ENCODE results near the gene OSGIN1.

OSGIN1 gene

GRCh38 chr16:83959656-83960434 is 6.8 kb downstream of the OSGIN1 start:
- DNase-seq: no peak

- no peak for DNase-seq
These were observed 7.6 kb downstream of the OSGIN1 start for GRCh38 chr16:83960521-83961249.

GRCh38 chr16:83961591-83961990 is 8.6 kb downstream of the OSGIN1 start:
- no peak for DNase-seq

GRCh38 chr16:83963277-83964119 is 10.5 kb downstream of the OSGIN1 start:
- DNase-seq: no peak

DNA sequence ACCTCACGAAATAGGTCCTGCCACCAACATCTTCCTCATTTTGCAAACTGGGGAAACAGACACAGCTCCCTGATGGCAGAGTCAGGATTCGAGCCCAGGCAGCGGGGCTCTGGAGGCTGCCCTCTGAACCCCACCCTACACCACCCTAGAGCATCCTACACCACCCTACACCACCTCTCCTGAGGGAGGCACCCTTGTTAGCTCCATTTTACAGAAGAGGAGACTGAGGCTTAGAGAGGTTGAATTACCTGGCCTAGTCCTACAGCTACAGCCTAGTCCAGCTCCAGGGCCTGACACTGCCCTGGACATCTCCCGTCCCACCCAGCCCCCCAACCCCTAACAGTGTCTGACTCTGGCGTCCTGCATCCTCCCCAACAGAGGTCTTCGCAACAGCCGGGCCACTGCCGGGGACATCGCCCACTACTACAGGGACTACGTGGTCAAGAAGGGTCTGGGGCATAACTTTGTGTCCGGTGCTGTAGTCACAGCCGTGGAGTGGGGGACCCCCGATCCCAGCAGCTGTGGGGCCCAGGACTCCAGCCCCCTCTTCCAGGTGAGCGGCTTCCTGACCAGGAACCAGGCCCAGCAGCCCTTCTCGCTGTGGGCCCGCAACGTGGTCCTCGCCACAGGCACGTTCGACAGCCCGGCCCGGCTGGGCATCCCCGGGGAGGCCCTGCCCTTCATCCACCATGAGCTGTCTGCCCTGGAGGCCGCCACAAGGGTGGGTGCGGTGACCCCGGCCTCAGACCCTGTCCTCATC is 11.8 kb downstream of the OSGIN1 start:
- DNase-seq: no peak

DNA sequence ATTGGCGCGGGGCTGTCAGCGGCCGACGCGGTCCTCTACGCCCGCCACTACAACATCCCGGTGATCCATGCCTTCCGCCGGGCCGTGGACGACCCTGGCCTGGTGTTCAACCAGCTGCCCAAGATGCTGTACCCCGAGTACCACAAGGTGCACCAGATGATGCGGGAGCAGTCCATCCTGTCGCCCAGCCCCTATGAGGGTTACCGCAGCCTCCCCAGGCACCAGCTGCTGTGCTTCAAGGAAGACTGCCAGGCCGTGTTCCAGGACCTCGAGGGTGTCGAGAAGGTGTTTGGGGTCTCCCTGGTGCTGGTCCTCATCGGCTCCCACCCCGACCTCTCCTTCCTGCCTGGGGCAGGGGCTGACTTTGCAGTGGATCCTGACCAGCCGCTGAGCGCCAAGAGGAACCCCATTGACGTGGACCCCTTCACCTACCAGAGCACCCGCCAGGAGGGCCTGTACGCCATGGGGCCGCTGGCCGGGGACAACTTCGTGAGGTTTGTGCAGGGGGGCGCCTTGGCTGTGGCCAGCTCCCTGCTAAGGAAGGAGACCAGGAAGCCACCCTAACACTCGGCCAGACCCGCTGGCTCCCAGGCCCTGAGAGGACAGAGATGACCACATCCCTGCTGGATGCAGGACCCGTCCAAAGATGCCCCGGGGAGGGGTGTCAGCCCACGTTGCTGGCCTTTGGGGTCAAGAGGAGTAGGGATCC is 12.6 kb downstream of the OSGIN1 start:
- no peak for DNase-seq

GRCh38 chr16:83966153-83966696 is 13.2 kb downstream of the OSGIN1 start:
- DNase-seq: no peak

GRCh38 chr16:83967091-83967490 is 14.1 kb downstream of the OSGIN1 start:
- no peak for DNase-seq

GRCh38 chr16:83967838-83968305 is 14.8 kb downstream of the OSGIN1 start, which contains the start of gene NECAB2:
NECAB2 (plus strand) TSS chr16:83968244; CDS start chr16:83968649, 405 bp downstream.
- no peak for DNase-seq

- DNase-seq: no peak
These were observed 15.3 kb downstream of the OSGIN1 start for GRCh38 chr16:83968306-83968851.

DNA sequence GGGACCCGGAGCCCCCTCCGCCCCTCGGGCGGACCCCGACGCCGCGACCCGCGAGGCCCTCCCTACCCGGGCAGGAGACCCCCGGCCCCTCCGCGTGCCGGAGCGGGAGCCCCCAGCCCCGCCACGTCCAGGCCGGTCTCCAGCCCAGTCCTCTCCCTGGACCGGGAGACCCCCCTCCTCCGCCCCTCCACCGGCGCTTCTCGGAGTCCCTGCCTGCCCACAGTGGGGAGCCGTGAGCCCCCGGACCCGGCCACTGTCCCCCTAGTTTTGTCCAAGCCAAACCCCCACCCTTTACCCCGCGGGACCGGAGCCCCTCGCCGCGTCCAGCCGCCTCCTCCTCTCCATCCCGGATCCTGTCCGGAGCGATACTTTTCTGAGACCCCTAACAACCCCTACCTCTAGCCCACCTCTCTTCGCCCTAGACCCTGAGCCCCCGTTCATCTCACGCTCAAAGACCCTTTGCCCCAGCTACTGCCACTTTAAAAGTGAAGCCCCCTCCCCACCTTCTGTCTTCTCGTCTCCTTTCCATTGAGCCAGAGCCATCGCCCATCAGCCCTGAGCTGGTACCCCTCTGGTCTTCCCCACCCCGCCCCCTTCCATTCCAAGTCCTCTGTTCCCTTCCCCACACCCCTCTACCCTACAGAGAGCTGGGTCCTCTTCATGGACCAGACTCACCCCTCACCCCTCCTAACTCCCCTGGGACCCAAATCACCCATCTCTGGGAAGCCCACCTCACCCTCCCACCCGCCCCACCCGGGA is 16.0 kb downstream of the OSGIN1 start:
- DNase-seq: no peak

DNA sequence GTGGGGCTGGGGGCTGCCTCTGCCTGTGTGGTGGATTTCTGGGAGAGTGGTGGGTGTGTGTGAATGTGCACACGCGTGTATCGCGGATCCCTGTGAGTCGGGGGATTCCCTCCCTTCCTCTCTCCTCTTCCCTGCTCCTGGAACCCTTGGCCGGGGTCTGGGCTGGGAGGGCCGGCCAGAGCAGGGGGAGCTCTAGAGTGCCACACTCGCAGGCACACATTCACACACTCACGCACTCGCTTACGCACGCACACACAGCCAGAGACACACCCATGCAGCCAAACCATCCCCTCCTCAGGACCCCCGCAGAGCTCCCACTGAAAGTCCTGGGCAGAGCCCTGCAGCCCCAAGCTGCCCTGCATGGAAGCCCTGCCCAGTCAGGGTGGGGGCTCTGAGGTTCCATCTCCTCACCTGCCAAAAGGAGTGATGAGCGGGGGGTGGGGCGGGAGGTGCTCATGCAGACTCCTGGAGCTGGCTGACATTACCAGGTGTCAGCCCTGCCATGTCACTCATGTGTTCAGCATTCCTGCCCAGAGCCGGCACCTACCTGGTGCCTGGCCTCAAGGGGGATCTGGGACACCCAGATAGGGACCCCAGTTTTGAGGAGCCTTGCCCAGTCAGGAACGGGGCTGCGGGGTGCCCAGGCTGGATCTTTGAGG is 16.9 kb downstream of the OSGIN1 start:
- no peak for DNase-seq

DNA sequence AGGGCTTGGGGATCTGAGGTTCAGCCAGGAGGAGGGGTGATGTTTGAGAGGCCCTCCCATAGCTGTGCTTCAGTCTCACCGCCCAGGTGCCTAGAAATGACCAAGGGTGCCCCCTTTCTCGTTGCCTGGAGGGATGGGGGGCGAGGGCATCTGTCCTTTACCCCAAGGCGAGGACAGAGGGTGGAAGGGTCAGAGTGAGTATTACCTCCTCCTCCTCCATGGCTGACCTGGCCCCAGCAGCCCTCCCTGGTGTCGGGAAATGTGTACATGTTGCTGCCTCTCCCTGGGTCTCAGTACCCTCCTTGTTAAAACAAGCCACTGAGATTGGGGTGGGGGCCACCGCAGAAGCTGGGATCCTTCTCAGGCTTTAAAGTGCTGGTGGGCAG is 17.4 kb downstream of the OSGIN1 start:
- no peak for DNase-seq

GRCh38 chr16:83971165-83972130 is 18.4 kb downstream of the OSGIN1 start:
- no peak for DNase-seq

GRCh38 chr16:83972256-83973008 is 19.4 kb downstream of the OSGIN1 start:
- no peak for DNase-seq

GRCh38 chr16:83973077-83973476 is 20.0 kb downstream of the OSGIN1 start:
- DNase-seq: no peak

GRCh38 chr16:83973581-83974385 is 20.7 kb downstream of the OSGIN1 start:
- DNase-seq: no peak

Data from SHP77 treated with DMSO at 0.1 percent for 48 hours (cell line).